Brain microvascular endothelial cell (primary cell): Measurements from ENCODE around the gene LCAT.

Experiments
- DNase-seq: peaks from one replicate; pipeline ENCODE4 v3.0.0-alpha.2; 2020
- H3K27ac ChIP-seq: fragments of 250-450 bp; sonication (Bioruptor Pico); 2 replicates; pipeline ENCODE4 v1.5.1; 2020; ENCODE audit warnings: mild to moderate bottlenecking, moderate library complexity
- H3K27me3 ChIP-seq: fragments of 250-450 bp; sonication (Bioruptor Pico); replicated peaks from 2 replicates; pipeline ENCODE4 v1.5.1; 2020; ENCODE audit warnings: mild to moderate bottlenecking
- H3K36me3 ChIP-seq: fragments of 250-450 bp; sonication (Bioruptor Pico); replicated peaks from 2 replicates; pipeline ENCODE4 v1.5.1; 2020; ENCODE audit warnings: mild to moderate bottlenecking
- H3K4me3 ChIP-seq: 2 replicates; pipeline ENCODE4 v1.5.1; 2011; ENCODE audit warnings: low read depth, mild to moderate bottlenecking, control low read depth, low read length, moderate library complexity
- in situ Hi-C: cut with HindIII; loops from 2 replicates; pipeline ENCODE4 v1.10.0; 2017; ENCODE audit warnings: low sequenced_read_pairs, low pct_ligation_motif_present
- TF ChIP-seq, protein P1 (sequence below): IDR thresholded peaks from 2 replicates; pipeline ENCODE4 v1.5.1; 2011; ENCODE audit warnings: low read depth, mild to moderate bottlenecking, moderate library complexity, low read length, control low read depth, inconsistent platforms; ENCODE audit errors: missing control alignments

Gene LCAT

DNA sequence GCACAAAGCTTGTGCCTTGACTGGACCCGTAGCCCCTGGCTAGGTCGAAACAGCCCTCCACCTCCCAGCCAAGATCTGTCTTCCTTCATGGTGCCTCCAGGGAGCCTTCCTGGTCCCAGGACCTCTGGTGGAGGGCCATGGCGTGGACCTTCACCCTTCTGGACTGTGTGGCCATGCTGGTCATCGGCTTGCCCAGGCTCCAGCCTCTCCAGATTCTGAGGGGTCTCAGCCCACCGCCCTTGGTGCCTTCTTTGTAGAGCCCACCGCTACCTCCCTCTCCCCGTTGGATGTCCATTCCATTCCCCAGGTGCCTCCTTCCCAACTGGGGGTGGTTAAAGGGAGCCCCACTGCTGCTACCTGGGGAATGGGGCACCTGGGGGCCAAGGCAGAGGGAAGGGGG, 15.8 kb downstream of the LCAT start:
- in situ Hi-C loops: no loop called here

DNA sequence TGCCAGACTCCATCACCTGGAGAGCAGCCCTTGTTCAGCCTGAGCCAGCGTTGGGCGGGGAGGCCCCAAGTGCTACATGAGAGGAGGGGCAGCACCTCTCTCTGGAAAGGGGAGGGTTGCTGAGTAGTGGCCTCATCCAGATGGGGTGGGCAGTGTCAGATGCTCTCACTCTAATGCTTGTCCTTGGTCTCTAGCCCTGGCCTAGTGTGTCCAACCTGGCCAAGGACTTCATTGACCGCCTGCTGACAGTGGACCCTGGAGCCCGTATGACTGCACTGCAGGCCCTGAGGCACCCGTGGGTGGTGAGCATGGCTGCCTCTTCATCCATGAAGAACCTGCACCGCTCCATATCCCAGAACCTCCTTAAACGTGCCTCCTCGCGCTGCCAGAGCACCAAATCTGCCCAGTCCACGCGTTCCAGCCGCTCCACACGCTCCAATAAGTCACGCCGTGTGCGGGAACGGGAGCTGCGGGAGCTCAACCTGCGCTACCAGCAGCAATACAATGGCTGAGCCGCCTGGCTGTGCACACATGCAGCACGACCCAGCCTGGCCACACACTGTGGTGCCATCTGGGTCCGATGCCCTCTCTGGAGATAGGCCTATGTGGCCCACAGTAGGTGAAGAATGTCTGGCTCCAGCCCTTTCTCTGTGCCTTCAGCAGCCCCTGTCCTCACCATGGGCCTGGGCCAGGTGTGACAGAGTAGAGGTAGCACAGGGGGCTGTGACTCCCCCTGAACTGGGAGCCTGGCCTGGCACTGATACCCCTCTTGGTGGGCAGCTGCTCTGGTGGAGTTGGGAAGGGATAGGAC, 16.6 kb downstream of the LCAT start:
- Histone ChIP-seq H3K36me3 (peaks cover 11% of the 10 kb centered on the region), H3K4me3 (no peak overlapping the region), H3K27me3 (no peaks in the 10 kb centered on the region), H3K27ac (no peak overlapping the region)
- DNase-seq: no peak
- TF ChIP-seq, protein P1, sequence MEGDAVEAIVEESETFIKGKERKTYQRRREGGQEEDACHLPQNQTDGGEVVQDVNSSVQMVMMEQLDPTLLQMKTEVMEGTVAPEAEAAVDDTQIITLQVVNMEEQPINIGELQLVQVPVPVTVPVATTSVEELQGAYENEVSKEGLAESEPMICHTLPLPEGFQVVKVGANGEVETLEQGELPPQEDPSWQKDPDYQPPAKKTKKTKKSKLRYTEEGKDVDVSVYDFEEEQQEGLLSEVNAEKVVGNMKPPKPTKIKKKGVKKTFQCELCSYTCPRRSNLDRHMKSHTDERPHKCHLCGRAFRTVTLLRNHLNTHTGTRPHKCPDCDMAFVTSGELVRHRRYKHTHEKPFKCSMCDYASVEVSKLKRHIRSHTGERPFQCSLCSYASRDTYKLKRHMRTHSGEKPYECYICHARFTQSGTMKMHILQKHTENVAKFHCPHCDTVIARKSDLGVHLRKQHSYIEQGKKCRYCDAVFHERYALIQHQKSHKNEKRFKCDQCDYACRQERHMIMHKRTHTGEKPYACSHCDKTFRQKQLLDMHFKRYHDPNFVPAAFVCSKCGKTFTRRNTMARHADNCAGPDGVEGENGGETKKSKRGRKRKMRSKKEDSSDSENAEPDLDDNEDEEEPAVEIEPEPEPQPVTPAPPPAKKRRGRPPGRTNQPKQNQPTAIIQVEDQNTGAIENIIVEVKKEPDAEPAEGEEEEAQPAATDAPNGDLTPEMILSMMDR: no peak
- in situ Hi-C loops: no loop called here

More for the DNA sequence above, 15.8 kb downstream of the LCAT start:
- Histone ChIP-seq H3K4me3 (no peak overlapping the region), H3K27me3 (no peaks in the 10 kb centered on the region), H3K36me3 (peaks cover 11% of the 10 kb centered on the region), H3K27ac (no peak overlapping the region)
- no peak for DNase-seq
- TF ChIP-seq, protein P1: no peak

DNA sequence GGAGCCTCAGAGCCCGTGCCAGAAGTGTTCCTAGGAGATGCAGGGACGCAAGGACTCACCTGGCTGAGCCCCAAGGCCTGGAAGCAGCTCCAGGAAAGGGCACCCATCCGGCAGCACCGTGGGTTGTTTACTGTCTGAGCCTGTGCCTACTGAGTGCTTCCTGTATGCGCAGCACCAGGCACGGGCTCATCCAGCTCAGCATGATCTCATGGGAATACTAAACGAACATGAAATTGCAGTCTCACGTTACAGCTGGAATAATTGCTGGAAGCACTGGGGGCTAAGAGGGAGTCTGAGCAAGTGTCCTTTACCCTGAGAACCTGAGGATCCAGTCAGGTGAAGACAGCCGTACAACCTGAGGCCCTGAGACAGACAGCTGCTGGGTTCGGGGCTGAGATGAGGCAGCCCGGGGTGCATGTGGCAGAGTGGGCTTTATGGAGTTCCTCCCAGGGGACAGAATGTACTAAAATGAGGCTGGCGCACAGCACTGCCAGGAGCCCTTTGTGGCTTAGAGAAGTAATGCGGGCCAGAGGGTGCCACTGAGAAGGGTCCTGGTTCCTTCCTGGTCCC, 17.7 kb downstream of the LCAT start:
- no peak overlapping the region for H3K27ac ChIP-seq
- in situ Hi-C loops: no loop called here
- no peaks in the 10 kb centered on the region for H3K27me3 ChIP-seq
- TF ChIP-seq, protein P1: peak; percentile 39
- H3K4me3 ChIP-seq: no peak overlapping the region
- peak; percentile 43 for DNase-seq
- H3K36me3 ChIP-seq: peaks cover 11% of the 10 kb centered on the region

DNA sequence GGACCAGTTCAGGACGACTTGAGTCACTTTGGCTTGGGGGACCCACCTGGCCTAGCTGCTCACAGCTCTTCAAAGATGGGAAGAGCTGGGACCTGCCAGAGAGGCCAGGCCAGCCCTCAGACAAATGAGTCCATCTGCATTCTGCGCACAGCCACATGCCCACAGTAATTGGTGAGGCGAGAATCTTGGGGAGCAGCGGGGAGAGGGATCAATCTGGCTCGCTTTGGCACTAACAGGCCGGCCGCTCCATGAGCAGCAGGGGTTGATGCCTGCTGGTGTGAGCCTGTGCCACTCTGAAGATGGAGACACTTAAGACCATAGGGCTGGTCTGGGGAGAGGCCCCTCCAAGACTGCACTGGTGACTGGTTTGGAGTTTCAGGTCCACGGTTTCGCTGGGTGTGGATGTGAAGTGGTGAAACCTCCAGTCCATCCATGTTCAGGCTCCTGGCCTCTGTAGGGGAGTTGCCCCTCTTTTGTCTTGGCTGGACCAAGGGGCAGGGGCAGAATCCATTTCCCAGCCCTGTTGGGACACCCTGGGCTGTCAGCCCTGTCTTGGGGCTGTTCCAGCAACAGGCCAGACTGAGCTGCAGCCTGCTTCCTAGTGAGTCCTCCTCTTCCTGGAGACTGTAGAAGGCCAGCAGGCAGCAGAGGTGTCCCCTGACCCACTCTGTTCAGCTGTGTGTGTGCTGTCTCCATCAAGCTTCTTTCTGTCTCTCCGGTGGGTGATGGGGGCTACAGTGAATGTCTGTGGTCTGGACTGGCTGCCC, 19.6 kb downstream of the LCAT start:
- TF ChIP-seq, protein P1: no peak
- no peak for DNase-seq
- H3K27ac ChIP-seq: no peak overlapping the region
- in situ Hi-C loops: loop anchor here (25.0 kb wide), 2 partner anchors 112 to 212 kb away; partner anchors contain the start of genes GFOD2, RANBP10 and TSNAXIP1
- peaks cover 8% of the 10 kb centered on the region for H3K36me3 ChIP-seq
- no peaks in the 10 kb centered on the region for H3K27me3 ChIP-seq
- H3K4me3 ChIP-seq: no peak overlapping the region

DNA sequence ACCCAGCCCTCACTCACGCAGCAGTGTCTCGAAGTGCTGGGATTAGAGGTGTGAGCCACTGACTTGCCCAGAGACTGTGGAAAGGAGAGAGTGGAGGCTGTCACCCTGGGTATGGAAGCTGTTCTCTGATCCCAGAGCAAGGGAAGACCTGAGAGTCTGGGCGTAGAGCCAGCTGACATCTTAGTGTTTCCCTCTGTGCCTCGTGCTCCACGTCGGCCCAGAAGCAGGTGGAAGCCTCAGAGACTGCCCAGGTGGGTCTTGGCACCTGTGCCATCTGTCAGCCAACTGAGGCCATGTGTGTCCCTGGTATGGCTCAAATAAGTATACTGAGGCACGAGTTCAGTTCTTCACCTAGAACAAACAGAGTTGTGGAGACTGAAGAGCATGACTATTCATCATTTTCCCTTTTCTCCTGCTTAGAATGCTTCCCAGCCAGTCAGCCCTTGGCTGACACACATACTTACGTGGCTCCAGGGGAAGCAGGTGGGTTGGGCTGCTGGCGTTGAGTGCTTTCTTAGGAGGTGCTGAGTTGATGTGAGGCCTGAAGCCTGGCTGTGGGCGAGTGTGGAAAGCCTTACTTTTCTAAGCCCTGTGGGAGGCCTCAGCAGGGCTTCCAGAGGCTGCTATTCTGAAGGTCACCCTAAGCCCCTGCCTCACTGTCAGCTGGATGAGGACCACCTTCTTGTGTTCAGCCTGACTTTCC, 20.4 kb downstream of the LCAT start:
- no peak for DNase-seq
- H3K27me3 ChIP-seq: no peaks in the 10 kb centered on the region
- H3K27ac ChIP-seq: no peak overlapping the region
- no peak overlapping the region for H3K4me3 ChIP-seq
- TF ChIP-seq, protein P1: no peak
- in situ Hi-C loops: loop anchor here (25.0 kb wide), 2 partner anchors 111 to 211 kb away; partner anchors contain the start of genes GFOD2, RANBP10 and TSNAXIP1
- H3K36me3 ChIP-seq: peaks cover under 1% of the 10 kb centered on the region
